Liver (tissue), 9 donors: ENCODE results near the gene SURF6. TPM values are rescaled to one million over a fixed set of nuclear protein-coding genes. Genes with fewer than 3 reads are reported as not detected.

Source experiments
- DNase-seq: peaks from one replicate; pipeline ENCODE4 v3.0.0-alpha.2; 2017; ENCODE audit warnings: low spot score
- H3K27ac ChIP-seq, 2 donors: one replicate each; pipeline ENCODE4 v1.7.0; 2013; ENCODE audit warnings: inconsistent platforms in 2 of 2, low read length in 2 of 2, control low read depth in 1 of 2, low read depth in 1 of 2, mild to moderate bottlenecking in 1 of 2
- H3K27me3 ChIP-seq, 4 donors: one replicate each; pipeline versions ENCODE4 v1.6.1 to v1.7.0; 2013; ENCODE audit warnings: low read length in 3 of 4, inconsistent platforms in 1 of 4, mild to moderate bottlenecking in 1 of 4, moderate library complexity in 1 of 4; ENCODE audit not compliant: control insufficient read depth in 4 of 4, insufficient read depth in 4 of 4
- H3K36me3 ChIP-seq, 4 donors: one replicate each; pipeline versions ENCODE4 v1.6.1 to v1.7.0; 2013; ENCODE audit warnings: low read length in 3 of 4, mild to moderate bottlenecking in 3 of 4, low read depth in 1 of 4, moderate library complexity in 1 of 4; ENCODE audit not compliant: control insufficient read depth in 4 of 4, insufficient read depth in 3 of 4
- H3K4me1 ChIP-seq, 4 donors: one replicate each; pipeline versions ENCODE4 v1.6.1 to v1.7.0; 2013; ENCODE audit warnings: low read length in 3 of 4, mild to moderate bottlenecking in 3 of 4, moderate library complexity in 1 of 4; ENCODE audit not compliant: control insufficient read depth in 4 of 4, insufficient read depth in 4 of 4
- H3K4me3 ChIP-seq, 3 donors: one replicate each; pipeline versions ENCODE4 v1.6.1 to v1.7.0; 2013; ENCODE audit warnings: low read length in 3 of 3, control low read depth in 1 of 3, low read depth in 1 of 3, mild to moderate bottlenecking in 1 of 3
- H3K9ac ChIP-seq, 2 donors: one replicate each; pipeline ENCODE4 v1.7.0; 2013; ENCODE audit warnings: low read length in 2 of 2, mild to moderate bottlenecking in 2 of 2, moderate library complexity in 2 of 2, control low read depth in 1 of 2, low read depth in 1 of 2
- H3K9me3 ChIP-seq, 4 donors: one replicate each; pipeline versions ENCODE4 v1.6.1 to v1.7.0; 2013; ENCODE audit warnings: low read length in 3 of 4; ENCODE audit not compliant: control insufficient read depth in 4 of 4
- ATF3 ChIP-seq: IDR thresholded peaks from 2 replicates; pipeline ENCODE4 v1.6.1; 2016; ENCODE audit warnings: antibody characterized with exemption
- CTCF ChIP-seq: fragments of 150-350 bp; IDR thresholded peaks from 2 replicates; pipeline ENCODE4 v1.5.1; 2017; ENCODE audit warnings: improper control_type of control experiment, low read depth, low read length; ENCODE audit not compliant: missing input control
- EGR1 ChIP-seq, 2 donors: IDR thresholded peaks; 2 replicates each; pipeline ENCODE4 v1.6.1; 2016 to 2018; ENCODE audit warnings: antibody characterized with exemption in 2 of 2, low read depth in 2 of 2
- FOXA1 ChIP-seq: IDR thresholded peaks from 2 replicates; pipeline ENCODE4 v1.6.1; 2016; ENCODE audit warnings: antibody characterized with exemption
- FOXA2 ChIP-seq: IDR thresholded peaks from 2 replicates; pipeline ENCODE4 v1.6.1; 2016; ENCODE audit warnings: antibody characterized with exemption
- GABPA ChIP-seq, 2 donors: IDR thresholded peaks in 1 of 2; conservative IDR thresholded peaks in 1 of 2; 2 replicates each; pipeline ENCODE4 v1.6.1; 2016; ENCODE audit warnings: antibody characterized with exemption in 2 of 2, mild to moderate bottlenecking in 1 of 2, moderate library complexity in 1 of 2
- HNF4A ChIP-seq, 2 donors: conservative IDR thresholded peaks; 2 replicates each; pipeline ENCODE4 v1.6.1; 2016; ENCODE audit warnings: antibody characterized with exemption in 2 of 2, mild to moderate bottlenecking in 2 of 2
- HNF4G ChIP-seq: IDR thresholded peaks from 2 replicates; pipeline ENCODE4 v1.6.1; 2016; ENCODE audit warnings: antibody characterized with exemption
- JUND ChIP-seq, 2 donors: IDR thresholded peaks; 2 replicates each; pipeline ENCODE4 v1.6.1; 2016; ENCODE audit warnings: antibody characterized with exemption in 2 of 2
- NR2F2 ChIP-seq: IDR thresholded peaks from 2 replicates; pipeline ENCODE4 v1.6.1; 2016; ENCODE audit warnings: antibody characterized with exemption
- RAD21 ChIP-seq, 2 donors: IDR thresholded peaks; 2 replicates each; pipeline ENCODE4 v1.6.1; 2016; ENCODE audit warnings: antibody characterized with exemption in 2 of 2, mild to moderate bottlenecking in 2 of 2
- RXRA ChIP-seq, 2 donors: IDR thresholded peaks; 2 replicates each; pipeline ENCODE4 v1.6.1; 2017 to 2018; ENCODE audit warnings: antibody characterized with exemption in 2 of 2, mild to moderate bottlenecking in 1 of 2
- SP1 ChIP-seq: IDR thresholded peaks from 2 replicates; pipeline ENCODE4 v1.6.1; 2018; ENCODE audit warnings: antibody characterized with exemption, mild to moderate bottlenecking
- TAF1 ChIP-seq: conservative IDR thresholded peaks from 2 replicates; pipeline ENCODE4 v1.6.1; 2016; ENCODE audit warnings: antibody characterized with exemption, mild to moderate bottlenecking
- YY1 ChIP-seq: IDR thresholded peaks from 2 replicates; pipeline ENCODE4 v1.6.1; 2016; ENCODE audit warnings: antibody characterized with exemption, mild to moderate bottlenecking
- ZBTB33 ChIP-seq: IDR thresholded peaks from 2 replicates; pipeline ENCODE4 v1.6.1; 2016; ENCODE audit warnings: antibody characterized with exemption
- WGBS: extraction: QIAGEN DNeasy Blood & Tissue Kit; methylation state at CpG from one replicate; pipeline ENCODE4 v1.1.7; 2013; 5-methylcytosine and 5-hydroxymethylcytosine counted together
- polyA plus RNA-seq, 2 donors: library from polyadenylated mRNA; stranded (reverse) in 1 of 2; unstranded in 1 of 2; fragments of 200-250 nt in 1 of 2; fragments of >200 nt in 1 of 2; fragmentation: Nextera tagmentation in 1 of 2; extraction: Ambion mirVana in 1 of 2; gene quantifications; one replicate each; pipeline versions ENCODE4 v1.2.1 to v1.2.3, GENCODE V29; 2013 to 2015
- total RNA-seq, 2 donors: library from RNA; depleted of rRNA; stranded (reverse); fragments of >200 nt; gene quantifications; one replicate each; pipeline ENCODE4 v1.2.3, GENCODE V29; 2014
- TF ChIP-seq, protein P1 (sequence below): IDR thresholded peaks from 2 replicates; pipeline ENCODE4 v1.6.1; 2016; ENCODE audit warnings: antibody characterized with exemption
- TF ChIP-seq, protein P2 (sequence below): IDR thresholded peaks from 2 replicates; pipeline ENCODE4 v1.6.1; 2016; ENCODE audit warnings: antibody characterized with exemption, mild to moderate bottlenecking
- donor health status: healthy.
- donor health status: healthy.
- donor health status: healthy.
- donor health status: healthy.
- donor health status: healthy.

The SURF6 gene
- total RNA-seq (1 to 10 TPM; 4.9 to 9.4 TPM), polyA plus RNA-seq (10 to 100 TPM in 1 of 2 donors, 1 to 10 TPM in 1; 4.1 to 12.9 TPM)

- no peaks in the 10 kb centered on the region for H3K9me3 ChIP-seq
- WGBS = 6% methylated on average over 70 of the region's 70 CpGs
- peak; percentile 82 for TF ChIP-seq ZBTB33
- TF ChIP-seq CTCF = no peak
- peak in 1 of 2 donors; percentile 5 for TF ChIP-seq RXRA (IDR thresholded peaks at IDR 0.05)
- peak; percentile 48 for TF ChIP-seq FOXA1
- TF ChIP-seq GABPA (IDR thresholded peaks at IDR 0.05 in 1 of 2, conservative IDR thresholded peaks at IDR 0.05 in 1 of 2) = peak; percentile 65 to 94
- TF ChIP-seq YY1 = peak; percentile 91
- no peak for TF ChIP-seq HNF4G
- TF ChIP-seq, protein P1, sequence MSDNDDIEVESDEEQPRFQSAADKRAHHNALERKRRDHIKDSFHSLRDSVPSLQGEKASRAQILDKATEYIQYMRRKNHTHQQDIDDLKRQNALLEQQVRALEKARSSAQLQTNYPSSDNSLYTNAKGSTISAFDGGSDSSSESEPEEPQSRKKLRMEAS = peak; percentile 56
- TF ChIP-seq NR2F2 = no peak
- TF ChIP-seq TAF1 = peak; percentile 23
- TF ChIP-seq EGR1 (IDR thresholded peaks at IDR 0.05; ENCODE audit: low read depth in 2 of 2) = peak in 1 of 2 donors; percentile 25
- TF ChIP-seq RAD21 (IDR thresholded peaks at IDR 0.05) = peak in 1 of 2 donors; percentile 51
- TF ChIP-seq HNF4A (conservative IDR thresholded peaks at IDR 0.05) = peak in 1 of 2 donors; percentile 10
- TF ChIP-seq SP1 = peak; percentile 53
- TF ChIP-seq JUND (IDR thresholded peaks at IDR 0.05) = no peak
- peak; percentile 31 for TF ChIP-seq FOXA2
- TF ChIP-seq, protein P2, sequence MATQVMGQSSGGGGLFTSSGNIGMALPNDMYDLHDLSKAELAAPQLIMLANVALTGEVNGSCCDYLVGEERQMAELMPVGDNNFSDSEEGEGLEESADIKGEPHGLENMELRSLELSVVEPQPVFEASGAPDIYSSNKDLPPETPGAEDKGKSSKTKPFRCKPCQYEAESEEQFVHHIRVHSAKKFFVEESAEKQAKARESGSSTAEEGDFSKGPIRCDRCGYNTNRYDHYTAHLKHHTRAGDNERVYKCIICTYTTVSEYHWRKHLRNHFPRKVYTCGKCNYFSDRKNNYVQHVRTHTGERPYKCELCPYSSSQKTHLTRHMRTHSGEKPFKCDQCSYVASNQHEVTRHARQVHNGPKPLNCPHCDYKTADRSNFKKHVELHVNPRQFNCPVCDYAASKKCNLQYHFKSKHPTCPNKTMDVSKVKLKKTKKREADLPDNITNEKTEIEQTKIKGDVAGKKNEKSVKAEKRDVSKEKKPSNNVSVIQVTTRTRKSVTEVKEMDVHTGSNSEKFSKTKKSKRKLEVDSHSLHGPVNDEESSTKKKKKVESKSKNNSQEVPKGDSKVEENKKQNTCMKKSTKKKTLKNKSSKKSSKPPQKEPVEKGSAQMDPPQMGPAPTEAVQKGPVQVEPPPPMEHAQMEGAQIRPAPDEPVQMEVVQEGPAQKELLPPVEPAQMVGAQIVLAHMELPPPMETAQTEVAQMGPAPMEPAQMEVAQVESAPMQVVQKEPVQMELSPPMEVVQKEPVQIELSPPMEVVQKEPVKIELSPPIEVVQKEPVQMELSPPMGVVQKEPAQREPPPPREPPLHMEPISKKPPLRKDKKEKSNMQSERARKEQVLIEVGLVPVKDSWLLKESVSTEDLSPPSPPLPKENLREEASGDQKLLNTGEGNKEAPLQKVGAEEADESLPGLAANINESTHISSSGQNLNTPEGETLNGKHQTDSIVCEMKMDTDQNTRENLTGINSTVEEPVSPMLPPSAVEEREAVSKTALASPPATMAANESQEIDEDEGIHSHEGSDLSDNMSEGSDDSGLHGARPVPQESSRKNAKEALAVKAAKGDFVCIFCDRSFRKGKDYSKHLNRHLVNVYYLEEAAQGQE = no peak
- TF ChIP-seq ATF3 = no peak
- H3K4me3 ChIP-seq = peak within 1 kb of the TSS; percentile 67 to 85 (median 80)
- H3K36me3 ChIP-seq = peaks cover 19 to 45% (median 27%) of the 10 kb centered on the region in 4 donors
- DNase-seq = peak; percentile 92
- peaks cover 0 to 26% (median 15%) of the 10 kb centered on the region in 4 donors for H3K4me1 ChIP-seq
- H3K27ac ChIP-seq = peak within 1 kb of the TSS; percentile 26 to 75
- no peaks in the 10 kb centered on the region for H3K27me3 ChIP-seq
- peak within 1 kb of the TSS; percentile 53 to 72 for H3K9ac ChIP-seq
Observed at GRCh38 chr9:133335924-133336811, at the start of gene SURF6. Gene SURF6 (minus strand): TSS chr9:133336188. CDS start chr9:133336132, 56 bp downstream.
